PC-9 (cell line): ENCODE measurements around the gene DGCR6L.

ENCODE experiments used
- CTCF ChIP-seq: fragments of 200-600 bp; sonication (generic); conservative IDR thresholded peaks from 2 replicates; pipeline ENCODE4 v1.6.1; 2017; ENCODE audit warnings: mixed run types, antibody characterized with exemption, mild to moderate bottlenecking, moderate library complexity
- EZH2 ChIP-seq: fragments of 200-600 bp; sonication (generic); IDR thresholded peaks from 2 replicates; pipeline ENCODE4 v1.8.0; 2017; ENCODE audit warnings: antibody characterized with exemption, low read depth

DNA sequence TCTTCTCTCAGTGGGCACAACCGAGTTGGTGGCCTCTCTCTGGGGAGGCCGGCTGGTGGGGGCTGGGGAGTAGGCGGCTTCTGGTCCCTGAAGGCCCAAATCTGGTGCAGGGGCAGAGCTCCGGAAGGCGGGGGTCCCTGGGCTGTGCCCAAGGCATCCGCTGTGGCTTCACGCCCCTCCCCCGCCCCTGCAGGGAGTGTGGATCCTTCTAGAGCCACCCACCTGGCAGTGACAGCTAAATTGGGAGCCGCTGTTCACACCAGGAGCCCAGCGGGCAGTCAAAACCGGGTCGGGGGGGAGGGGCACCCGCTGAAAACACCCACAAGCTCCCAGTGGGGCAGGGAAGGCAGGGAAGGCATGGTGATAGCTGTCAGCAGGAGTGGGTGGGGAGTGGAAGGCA lies 47.2 kb downstream of the DGCR6L start:
- no peak for TF ChIP-seq CTCF
- no peak for TF ChIP-seq EZH2
